GM21529 (cell line): ENCODE measurements around the gene MAP1B.

ENCODE experiments used
- ATAC-seq: cut with Tn5 transposase; IDR thresholded peaks from one replicate; pipeline ENCODE4 v1.9.1; 2021; ENCODE audit not compliant: unreplicated experiment

The MAP1B gene

GRCh38 chr5:72129725-72130124 lies 22.4 kb downstream of the MAP1B start:
- ATAC-seq = no peak

DNA sequence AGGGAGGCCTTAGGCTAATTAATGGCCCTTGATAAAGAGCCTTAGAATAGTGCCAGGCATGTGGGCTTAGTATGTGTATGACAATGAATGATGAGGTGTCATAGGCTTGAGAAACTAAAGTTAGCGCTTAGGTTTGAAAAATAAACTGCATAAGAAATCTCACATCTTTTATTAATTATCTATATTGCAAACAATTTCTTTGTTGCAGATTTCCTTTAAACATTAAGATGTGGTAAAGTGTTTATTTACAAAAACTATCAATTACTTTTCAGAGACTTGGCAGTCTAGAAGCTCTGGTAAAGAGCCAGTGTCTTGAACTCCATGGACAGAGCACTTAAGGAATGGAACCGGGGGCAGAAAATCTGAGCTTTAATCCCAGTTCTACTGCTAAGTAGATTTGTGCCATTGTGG lies 23.1 kb downstream of the MAP1B start:
- no peak for ATAC-seq

GRCh38 chr5:72133212-72133990 lies 26.1 kb downstream of the MAP1B start:
- ATAC-seq = no peak

GRCh38 chr5:72134226-72134899 lies 27.1 kb downstream of the MAP1B start:
- no peak for ATAC-seq

- no peak for ATAC-seq
Measured at GRCh38 chr5:72137826-72138409, 30.6 kb downstream of the MAP1B start.

GRCh38 chr5:72138943-72139521 lies 31.8 kb downstream of the MAP1B start:
- ATAC-seq = peak; percentile 61

DNA sequence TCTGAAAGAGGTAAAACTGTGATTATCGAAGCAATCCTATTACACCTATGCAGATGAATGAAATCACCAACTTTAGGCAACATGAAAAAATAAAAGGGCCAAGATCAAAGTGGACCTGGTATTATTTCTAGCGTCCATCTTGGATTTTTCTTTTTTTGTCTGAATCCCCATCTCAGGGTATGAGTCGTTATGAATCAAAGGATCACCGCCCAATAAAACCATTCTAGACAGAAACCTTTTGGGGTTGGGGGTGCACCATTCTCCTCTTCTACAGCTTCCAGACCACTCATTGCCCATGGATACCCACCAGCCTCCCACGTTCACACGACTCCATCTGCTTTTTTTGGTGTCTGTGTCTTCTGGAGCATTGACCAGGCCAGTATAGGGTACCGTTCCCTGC lies 33.4 kb downstream of the MAP1B start:
- no peak for ATAC-seq

- ATAC-seq = no peak
Measured at GRCh38 chr5:72141440-72142355, 34.4 kb downstream of the MAP1B start.

- no peak for ATAC-seq
Measured at GRCh38 chr5:72144762-72145161, 37.5 kb downstream of the MAP1B start.

GRCh38 chr5:72145348-72145747 lies 38.1 kb downstream of the MAP1B start:
- no peak for ATAC-seq

DNA sequence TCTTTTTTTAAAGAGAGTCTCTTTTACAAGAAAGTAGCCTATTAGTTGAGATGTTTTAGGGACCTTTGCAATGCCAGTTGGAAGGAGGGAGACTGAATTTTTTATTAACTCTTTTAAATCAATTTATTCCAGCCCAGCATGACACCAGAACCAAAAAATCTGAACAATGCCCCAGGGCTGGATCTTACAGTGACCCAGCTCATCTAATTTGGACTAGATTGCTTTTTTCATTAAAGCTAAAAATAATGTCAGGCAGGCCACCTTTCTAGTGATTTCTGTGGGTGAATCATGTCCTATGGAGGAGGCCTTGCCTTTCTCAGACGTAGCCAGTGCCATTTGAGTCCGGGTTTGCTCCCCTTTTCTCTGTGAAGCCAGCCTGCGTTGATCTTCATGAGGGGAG lies 38.8 kb downstream of the MAP1B start:
- ATAC-seq = no peak

- no peak for ATAC-seq
Measured at GRCh38 chr5:72147569-72147968, 40.3 kb downstream of the MAP1B start.

GRCh38 chr5:72149742-72150141 lies 42.5 kb downstream of the MAP1B start:
- ATAC-seq = no peak

- no peak for ATAC-seq
Measured at GRCh38 chr5:72151169-72151568, 43.9 kb downstream of the MAP1B start.

DNA sequence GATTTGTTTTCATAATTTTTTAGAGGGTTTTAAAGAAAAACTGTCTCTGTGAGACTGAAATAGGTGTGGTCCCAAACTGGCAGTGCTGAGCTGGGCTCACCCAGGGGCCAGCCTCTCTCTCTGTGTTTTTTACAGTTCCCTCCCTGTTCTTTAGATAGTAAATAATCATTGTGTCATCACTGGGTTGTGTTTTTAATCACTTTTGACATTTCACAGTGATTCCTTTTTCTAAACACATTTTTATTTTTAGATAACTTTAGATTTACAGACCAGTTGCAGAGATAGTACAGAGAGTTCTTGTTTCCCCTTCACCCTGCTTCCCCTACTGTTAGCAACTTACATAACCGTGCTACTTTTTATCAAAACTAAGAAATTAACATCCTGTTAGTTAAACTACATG lies 44.4 kb downstream of the MAP1B start:
- ATAC-seq = no peak

GRCh38 chr5:72152545-72152944 lies 45.3 kb downstream of the MAP1B start:
- ATAC-seq = no peak

- ATAC-seq = no peak
Measured at GRCh38 chr5:72153551-72153950, 46.3 kb downstream of the MAP1B start.

- no peak for ATAC-seq
Measured at GRCh38 chr5:72154076-72154756, 46.9 kb downstream of the MAP1B start.

DNA sequence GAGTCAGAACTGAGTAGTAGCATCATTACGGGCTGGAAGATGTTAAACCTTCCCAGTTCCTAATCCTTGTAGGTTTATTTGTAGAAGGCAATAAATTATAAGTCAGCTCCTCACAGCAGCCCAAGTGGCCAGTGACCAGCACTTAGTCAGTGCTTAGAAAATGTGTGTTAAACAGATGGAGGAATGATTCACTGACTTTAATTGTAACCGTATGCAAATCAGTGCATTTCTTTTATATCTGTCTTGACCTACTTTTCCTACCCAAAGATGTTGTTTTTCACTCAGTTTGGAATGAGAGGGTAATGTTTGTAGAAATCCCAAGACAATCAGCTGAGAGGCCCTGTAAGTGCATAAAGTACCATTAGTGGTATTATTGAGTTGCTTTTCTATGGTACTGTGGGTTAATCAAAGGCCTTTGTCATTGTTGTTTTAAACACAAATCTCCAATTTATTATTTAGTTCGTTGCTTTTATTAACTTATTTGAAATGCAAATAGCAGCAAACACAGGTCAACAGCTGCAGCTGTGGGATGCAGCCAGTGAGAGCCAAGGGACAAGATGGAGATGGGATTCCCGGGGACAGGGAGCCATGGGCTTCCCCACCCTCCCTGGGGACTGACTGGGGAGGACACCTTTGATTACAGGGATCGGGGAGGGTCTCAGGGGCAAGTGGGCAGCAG lies 49.8 kb downstream of the MAP1B start:
- ATAC-seq = no peak

- ATAC-seq = no peak
Measured at GRCh38 chr5:72157625-72157962, 50.3 kb downstream of the MAP1B start.
